SK-N-SH treated with all-trans-retinoic acid at 6 μM for 48 hours (cell line): Measurements from ENCODE around the gene TPCN1.
"Not testable (repeated sequence)": the region's sequence is repeated elsewhere in the genome, so short reads cannot be mapped to it uniquely, and the experiment has no call there.

Source experiments
- ATAC-seq: fragments of 200-7000 bp; cut with Tn5 transposase; 3 replicates; pipeline ENCODE4 v1.9.1; 2020; ENCODE audit warnings: mild to moderate bottlenecking, moderate library complexity
- ARNTL ChIP-seq: fragments of 450-650 bp; formaldehyde crosslinking; IDR thresholded peaks from 2 replicates; pipeline ENCODE4 v1.5.0; 2020; ENCODE audit warnings: low read depth, mild to moderate bottlenecking, moderate library complexity, borderline replicate concordance
- BACH2 ChIP-seq: fragments of 250-450 bp; sonication (Bioruptor Pico); IDR thresholded peaks from 2 replicates; pipeline ENCODE4 v1.9.0; 2021; ENCODE audit warnings: mild to moderate bottlenecking, borderline replicate concordance
- CREB5 ChIP-seq: fragments of 250-450 bp; sonication (Bioruptor Pico); IDR thresholded peaks from 2 replicates; pipeline ENCODE4 v1.5.1; 2020; ENCODE audit warnings: low read depth, mild to moderate bottlenecking, moderate library complexity
- CSDC2 ChIP-seq: fragments of 250-450 bp; sonication (Bioruptor Pico); IDR thresholded peaks from 2 replicates; pipeline ENCODE4 v1.5.0; 2020; ENCODE audit warnings: mild to moderate bottlenecking, moderate library complexity
- CSRNP3 ChIP-seq: fragments of 250-450 bp; sonication (Bioruptor Pico); IDR thresholded peaks from 2 replicates; pipeline ENCODE4 v1.5.1; 2021; ENCODE audit warnings: mild to moderate bottlenecking, moderate library complexity
- ESRRG ChIP-seq: fragments of 250-450 bp; sonication (Bioruptor Pico); IDR thresholded peaks from 2 replicates; pipeline ENCODE4 v1.6.1; 2021; ENCODE audit warnings: mild to moderate bottlenecking
- GLIS3 ChIP-seq: fragments of 250-450 bp; sonication (Bioruptor Pico); IDR thresholded peaks from 2 replicates; pipeline ENCODE4 v1.5.0; 2020; ENCODE audit warnings: mild to moderate bottlenecking, moderate library complexity
- ISL1 ChIP-seq: fragments of 250-450 bp; sonication (Bioruptor Pico); IDR thresholded peaks from 2 replicates; pipeline ENCODE4 v2.1.2; 2022; ENCODE audit warnings: mild to moderate bottlenecking, moderate library complexity
- OSR1 ChIP-seq: fragments of 250-450 bp; sonication (Bioruptor Pico); IDR thresholded peaks from 2 replicates; pipeline ENCODE4 v1.8.0; 2022; ENCODE audit warnings: moderate library complexity, mild to moderate bottlenecking, inconsistent platforms
- PATZ1 ChIP-seq: fragments of 250-450 bp; sonication (Bioruptor Pico); IDR thresholded peaks from 2 replicates; pipeline ENCODE4 v1.8.0; 2020; ENCODE audit warnings: mild to moderate bottlenecking, moderate library complexity, borderline replicate concordance
- POU6F1 ChIP-seq: fragments of 250-450 bp; sonication (Bioruptor Pico); IDR thresholded peaks from 2 replicates; pipeline ENCODE4 v1.8.0; 2021; ENCODE audit warnings: low read depth, mild to moderate bottlenecking, moderate library complexity, borderline replicate concordance
- PPARA ChIP-seq: fragments of 250-450 bp; sonication (Bioruptor Pico); IDR thresholded peaks from 2 replicates; pipeline ENCODE4 v1.5.0; 2020; ENCODE audit warnings: mild to moderate bottlenecking, borderline replicate concordance
- RARB ChIP-seq: fragments of 250-450 bp; sonication (Bioruptor Pico); IDR thresholded peaks from 2 replicates; pipeline ENCODE4 v1.8.0; 2021; ENCODE audit warnings: mild to moderate bottlenecking, moderate library complexity
- TCF4 ChIP-seq: fragments of 250-450 bp; sonication (Bioruptor Pico); IDR thresholded peaks from 2 replicates; pipeline ENCODE4 v1.8.0; 2021; ENCODE audit warnings: mild to moderate bottlenecking, moderate library complexity, borderline replicate concordance
- TOX ChIP-seq: fragments of 250-450 bp; sonication (Bioruptor Pico); IDR thresholded peaks from 2 replicates; pipeline ENCODE4 v1.8.0; 2021; ENCODE audit warnings: mild to moderate bottlenecking, moderate library complexity, borderline replicate concordance
- ZC3H10 ChIP-seq: fragments of 250-450 bp; sonication (Bioruptor Pico); IDR thresholded peaks from 2 replicates; pipeline ENCODE4 v1.5.1; 2021; ENCODE audit warnings: mild to moderate bottlenecking, moderate library complexity
- ZFP3 ChIP-seq: fragments of 250-450 bp; sonication (Bioruptor Pico); IDR thresholded peaks from 2 replicates; pipeline ENCODE4 v1.5.0; 2020; ENCODE audit warnings: mild to moderate bottlenecking, moderate library complexity
- ZFP30 ChIP-seq: fragments of 450-650 bp; formaldehyde crosslinking; IDR thresholded peaks from 2 replicates; pipeline ENCODE4 v1.5.0; 2022; ENCODE audit warnings: mild to moderate bottlenecking, moderate library complexity
- ZNF565 ChIP-seq: fragments of 450-650 bp; formaldehyde crosslinking; conservative IDR thresholded peaks from 2 replicates; pipeline ENCODE4 v1.5.0; 2020; ENCODE audit warnings: low read depth, mild to moderate bottlenecking, moderate library complexity
- ZNF70 ChIP-seq: fragments of 450-650 bp; formaldehyde crosslinking; IDR thresholded peaks from 2 replicates; pipeline ENCODE4 v1.5.0; 2020; ENCODE audit warnings: mild to moderate bottlenecking, moderate library complexity
- ZNF8 ChIP-seq: fragments of 450-650 bp; formaldehyde crosslinking; IDR thresholded peaks from 2 replicates; pipeline ENCODE4 v1.5.0; 2020; ENCODE audit warnings: mild to moderate bottlenecking, moderate library complexity

Gene TPCN1

GRCh38 chr12:113204804-113205203, 16.5 kb upstream of the TPCN1 start:
- TF ChIP-seq ISL1 (CRISPR knock-in tag) (no peak), GLIS3 (CRISPR knock-in tag) (no peak), ZFP30 (CRISPR knock-in tag) (no peak), ZNF565 (CRISPR knock-in tag) (no peak), CSRNP3 (CRISPR knock-in tag) (no peak), ZNF70 (CRISPR knock-in tag) (no peak), PATZ1 (no peak), ZFP3 (no peak), ZNF8 (CRISPR knock-in tag) (no peak), PPARA (CRISPR knock-in tag) (no peak), ESRRG (CRISPR knock-in tag) (no peak)

GRCh38 chr12:113206802-113207201, 14.5 kb upstream of the TPCN1 start:
- not testable (repeated sequence) for ATAC-seq

More at GRCh38 chr12:113204804-113205203, 16.5 kb upstream of the TPCN1 start:
- ATAC-seq: no peak

GRCh38 chr12:113207613-113208040, 13.6 kb upstream of the TPCN1 start:
- TF ChIP-seq CSRNP3 (CRISPR knock-in tag) (no peak), OSR1 (CRISPR knock-in tag) (no peak), ZNF565 (CRISPR knock-in tag) (no peak), ESRRG (CRISPR knock-in tag) (no peak), PATZ1 (no peak), ARNTL (CRISPR knock-in tag) (no peak), ZNF70 (CRISPR knock-in tag) (no peak), ZFP30 (CRISPR knock-in tag) (no peak), ISL1 (CRISPR knock-in tag) (no peak), POU6F1 (CRISPR knock-in tag) (no peak), BACH2 (CRISPR knock-in tag) (no peak), TCF4 (CRISPR knock-in tag) (no peak), ZNF8 (CRISPR knock-in tag) (no peak)
- no peak for ATAC-seq

GRCh38 chr12:113208041-113208934, 13.0 kb upstream of the TPCN1 start:
- ATAC-seq: no peak
- no peak for TF ChIP-seq ZFP30 (CRISPR knock-in tag)
- no peak for TF ChIP-seq OSR1 (CRISPR knock-in tag)
- no peak for TF ChIP-seq ZC3H10
- no peak for TF ChIP-seq CSDC2
- TF ChIP-seq ZNF70 (CRISPR knock-in tag): no peak
- no peak for TF ChIP-seq ISL1 (CRISPR knock-in tag)
- TF ChIP-seq POU6F1 (CRISPR knock-in tag): no peak
- TF ChIP-seq TCF4 (CRISPR knock-in tag): no peak
- TF ChIP-seq RARB (CRISPR knock-in tag): no peak
- TF ChIP-seq CREB5 (CRISPR knock-in tag): no peak
- TF ChIP-seq TOX (CRISPR knock-in tag): no peak
- no peak for TF ChIP-seq BACH2 (CRISPR knock-in tag)
